Activated effector memory CD4-positive, alpha-beta T cell treated with Interleukin-2 at 50 U/mL for 16 hours (primary cell): ENCODE results near the gene BLVRA.
A peak's percentile ranks its signal among the peaks of the same experiment; 100 is the strongest.

Experiments
- DNase-seq: peaks from one replicate; pipeline ENCODE4 v3.0.0-alpha.2; 2020

BLVRA gene

DNA sequence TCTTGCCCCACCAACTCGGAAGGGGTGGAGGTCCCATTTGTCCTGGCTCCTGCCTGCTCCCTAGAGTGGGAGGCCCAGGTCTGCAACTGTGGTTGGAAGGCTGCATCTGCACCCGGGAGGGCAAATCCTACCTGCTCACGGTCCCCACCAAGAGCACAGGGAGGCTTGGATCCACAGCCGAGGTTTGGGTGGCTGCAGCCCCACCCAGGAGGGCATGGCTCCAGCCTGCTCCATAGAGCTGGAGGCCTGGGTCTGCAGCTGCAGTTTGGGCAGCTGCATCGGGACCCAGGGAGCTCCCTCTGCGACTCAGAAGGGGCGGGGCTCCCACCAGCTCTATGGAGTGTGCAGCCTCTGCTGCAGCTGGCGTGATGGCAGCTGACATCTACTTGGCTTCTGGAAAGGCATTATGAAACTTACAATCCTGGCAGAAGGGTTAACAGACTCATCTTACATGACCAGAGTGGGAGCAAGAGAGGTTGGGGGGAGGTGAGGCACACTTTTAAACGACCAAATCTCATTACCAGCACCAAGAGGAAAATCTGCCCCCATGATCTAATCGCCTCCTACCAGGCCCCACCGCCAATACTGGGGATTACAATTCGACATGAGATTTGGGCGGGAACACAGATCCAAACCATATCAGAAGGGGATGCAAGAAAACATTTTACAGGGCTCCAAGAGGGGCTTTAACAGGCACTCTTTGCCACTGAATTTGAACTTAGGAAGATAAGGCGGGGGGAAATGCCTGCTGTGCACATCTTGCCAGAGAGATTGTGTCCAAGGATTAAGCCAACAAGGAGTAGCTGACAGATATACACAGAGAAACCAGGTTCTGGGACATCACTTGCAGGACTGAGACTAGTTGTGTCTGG is 8.2 kb upstream of the BLVRA start:
- DNase-seq, result no peak

DNA sequence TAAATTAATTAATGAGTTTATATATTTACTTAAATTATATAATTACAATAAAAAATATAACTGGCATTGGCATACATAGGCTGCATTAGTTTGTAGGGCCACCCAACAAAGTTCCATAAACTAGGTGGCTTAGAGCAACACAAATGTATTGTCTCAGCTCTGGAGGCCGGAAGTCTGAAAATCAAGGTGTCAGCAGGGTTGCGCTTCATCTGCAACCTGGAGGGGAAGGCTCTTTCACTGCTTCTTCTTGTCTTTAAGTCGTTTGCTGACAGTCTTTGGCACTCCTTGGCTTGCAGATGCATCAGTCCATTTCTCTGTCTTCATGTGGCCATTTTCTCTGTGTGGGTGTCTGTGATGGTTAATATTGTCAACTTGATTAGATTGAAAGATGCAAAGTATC is 6.1 kb upstream of the BLVRA start:
- no peak for DNase-seq

DNA sequence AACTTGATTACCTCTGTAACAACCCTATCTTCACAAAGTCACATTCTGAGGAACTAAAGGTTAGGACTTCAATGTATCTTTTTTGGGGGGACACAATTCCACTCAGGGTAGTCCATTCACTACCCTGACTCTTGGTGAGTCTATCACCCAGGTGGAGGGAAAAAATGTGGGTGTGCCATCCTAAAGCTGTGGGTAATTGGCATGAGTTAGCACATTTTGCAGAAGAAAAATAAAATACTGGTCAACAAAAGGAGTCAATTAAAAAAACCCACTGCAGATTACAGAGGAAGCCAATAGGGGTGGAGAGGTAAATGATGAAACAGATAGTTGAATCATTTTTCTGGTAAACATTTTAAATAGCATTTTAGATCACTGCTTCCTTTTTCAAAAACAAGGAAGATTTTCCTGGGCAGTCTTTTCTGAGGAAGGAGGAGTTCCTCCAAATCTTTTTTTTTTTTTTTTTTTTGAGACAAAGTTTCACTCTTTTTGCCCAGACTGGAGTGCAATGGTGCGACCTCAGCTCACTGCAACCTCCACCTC is 5.1 kb upstream of the BLVRA start:
- no peak for DNase-seq

DNA sequence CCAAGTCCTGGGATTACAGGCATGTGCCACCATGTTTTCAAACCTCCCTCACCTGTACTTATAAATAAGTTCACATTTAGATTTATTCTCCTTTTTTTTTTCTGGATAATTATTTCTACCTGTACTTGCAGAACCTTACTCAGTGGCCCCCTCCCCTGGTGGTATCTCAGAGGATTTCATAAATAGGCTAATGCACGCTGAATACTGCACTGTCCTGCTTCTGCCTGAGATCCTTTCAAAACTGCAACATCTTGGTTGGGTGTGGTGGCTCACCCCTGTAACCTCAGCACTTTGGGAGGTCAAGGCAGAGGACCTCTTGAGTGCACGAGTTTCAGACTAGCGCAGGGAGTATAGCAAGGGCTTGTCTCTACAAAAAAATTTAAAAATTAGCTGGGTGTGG is 4.6 kb upstream of the BLVRA start:
- no peak for DNase-seq

GRCh38 chr7:43754596-43754995 is 3.9 kb upstream of the BLVRA start:
- no peak for DNase-seq

DNA sequence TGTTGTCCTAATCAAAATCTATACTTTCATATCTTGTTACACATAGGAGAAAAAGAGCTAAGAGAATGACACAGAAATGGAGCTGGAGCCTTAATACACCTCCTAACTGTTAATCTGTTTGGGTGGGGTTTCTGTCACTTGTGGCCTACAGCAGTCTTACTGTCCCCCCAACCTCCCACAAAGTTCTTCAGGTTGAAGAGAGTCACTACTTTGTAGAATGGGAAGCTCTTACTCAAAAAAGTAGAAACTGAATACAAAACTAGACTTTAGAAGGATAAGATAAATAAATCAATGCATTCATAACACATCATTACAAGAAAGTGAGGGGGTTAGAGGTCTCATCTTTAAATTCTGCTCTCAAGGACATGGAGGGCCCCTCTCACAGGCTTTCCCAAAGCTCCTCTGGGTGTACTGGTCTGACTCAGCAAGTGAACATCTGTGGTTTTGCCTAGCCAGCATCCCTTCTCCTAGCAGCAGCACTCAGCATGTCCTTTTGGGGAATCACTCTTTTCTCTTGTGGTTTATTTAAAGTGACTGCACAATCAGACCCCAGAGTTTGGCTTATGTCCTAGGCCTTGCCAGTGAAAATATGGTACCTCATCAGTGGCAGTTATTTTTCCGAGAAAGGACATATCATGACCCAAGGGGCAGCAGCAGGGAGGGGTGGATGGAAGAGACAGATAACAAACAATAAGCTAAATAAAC is 2.0 kb upstream of the BLVRA start:
- no peak for DNase-seq

GRCh38 chr7:43757073-43757720 is 1.3 kb upstream of the BLVRA start:
- DNase-seq, result no peak

DNA sequence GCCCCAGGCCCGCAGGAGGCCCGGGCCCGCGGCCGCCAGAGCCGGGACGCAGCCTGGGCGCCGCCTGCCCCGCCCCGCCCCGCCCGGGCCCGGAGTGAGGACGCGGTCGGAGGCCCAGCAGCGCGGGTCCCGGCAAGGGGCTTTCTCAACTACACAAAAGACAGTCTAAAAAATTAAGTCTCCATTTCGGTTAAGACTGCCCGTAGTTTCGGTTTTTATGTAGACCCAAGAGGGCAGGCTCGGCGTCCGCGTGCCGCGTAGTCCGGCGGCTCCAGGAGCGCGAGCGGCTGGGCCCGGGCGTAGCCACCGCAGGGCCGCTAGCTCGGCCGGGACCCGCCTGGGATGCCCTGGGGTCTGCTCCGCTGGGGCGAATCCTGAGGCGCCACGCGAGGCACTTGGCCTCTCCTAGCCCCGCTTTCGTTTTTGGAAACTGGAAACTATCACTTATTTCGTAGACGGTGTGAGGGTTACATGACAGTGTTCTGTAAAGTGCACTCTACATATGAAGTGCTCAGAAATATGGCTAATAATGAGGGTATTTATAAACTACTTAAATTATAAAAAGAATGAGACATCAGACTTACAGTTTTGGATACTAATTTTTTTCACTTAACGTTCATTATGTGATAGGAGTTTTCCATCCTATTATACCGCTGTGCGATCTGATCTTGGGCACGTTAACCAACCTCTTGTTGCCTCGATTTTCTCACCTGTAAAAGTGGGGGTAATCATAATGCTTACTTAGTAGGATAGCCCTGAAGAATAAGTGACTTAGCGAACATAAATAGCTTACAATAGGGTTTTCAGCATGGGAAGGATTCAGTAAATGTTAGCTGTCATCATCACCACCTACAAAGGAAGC is 573 bp downstream of the BLVRA start:
- DNase-seq, result peak; percentile 26

DNA sequence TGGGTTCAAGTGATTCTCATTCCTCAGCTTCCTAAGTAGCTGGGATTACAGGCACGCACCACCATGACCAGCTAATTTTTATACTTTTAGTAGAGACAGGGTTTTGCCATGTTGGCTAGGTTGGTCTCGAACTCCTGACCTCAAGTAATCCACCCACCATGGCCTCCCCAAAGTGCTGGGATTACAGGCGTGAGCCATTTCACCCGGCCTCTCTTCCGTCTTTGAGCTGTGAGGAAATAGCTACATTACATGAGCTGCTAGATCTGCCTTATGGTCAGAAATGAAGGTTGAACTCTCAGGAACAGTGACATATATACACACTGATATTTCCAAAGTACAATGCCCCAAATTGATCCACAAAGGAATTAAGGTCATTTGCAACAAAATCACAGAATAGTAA is 2.4 kb downstream of the BLVRA start:
- no peak for DNase-seq

DNA sequence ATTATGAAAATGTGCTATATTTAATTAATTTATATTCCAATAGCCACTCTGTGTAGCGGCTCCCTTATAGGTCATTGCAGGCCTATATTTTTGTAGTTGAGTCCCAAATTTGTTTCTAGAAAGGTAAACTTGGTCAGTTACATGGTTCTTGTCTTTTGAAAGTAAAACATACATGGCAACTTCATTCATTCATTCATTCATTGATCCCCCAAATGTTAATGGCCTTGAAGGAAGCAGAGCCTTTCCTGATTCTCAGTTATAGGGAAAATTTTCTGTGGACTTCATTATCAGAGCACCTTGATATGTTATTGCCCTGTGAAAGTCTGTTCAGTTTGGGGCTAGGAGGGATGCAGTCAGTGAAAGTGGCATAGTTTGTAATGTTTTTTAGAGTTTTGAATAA is 2.9 kb downstream of the BLVRA start:
- no peak for DNase-seq

DNA sequence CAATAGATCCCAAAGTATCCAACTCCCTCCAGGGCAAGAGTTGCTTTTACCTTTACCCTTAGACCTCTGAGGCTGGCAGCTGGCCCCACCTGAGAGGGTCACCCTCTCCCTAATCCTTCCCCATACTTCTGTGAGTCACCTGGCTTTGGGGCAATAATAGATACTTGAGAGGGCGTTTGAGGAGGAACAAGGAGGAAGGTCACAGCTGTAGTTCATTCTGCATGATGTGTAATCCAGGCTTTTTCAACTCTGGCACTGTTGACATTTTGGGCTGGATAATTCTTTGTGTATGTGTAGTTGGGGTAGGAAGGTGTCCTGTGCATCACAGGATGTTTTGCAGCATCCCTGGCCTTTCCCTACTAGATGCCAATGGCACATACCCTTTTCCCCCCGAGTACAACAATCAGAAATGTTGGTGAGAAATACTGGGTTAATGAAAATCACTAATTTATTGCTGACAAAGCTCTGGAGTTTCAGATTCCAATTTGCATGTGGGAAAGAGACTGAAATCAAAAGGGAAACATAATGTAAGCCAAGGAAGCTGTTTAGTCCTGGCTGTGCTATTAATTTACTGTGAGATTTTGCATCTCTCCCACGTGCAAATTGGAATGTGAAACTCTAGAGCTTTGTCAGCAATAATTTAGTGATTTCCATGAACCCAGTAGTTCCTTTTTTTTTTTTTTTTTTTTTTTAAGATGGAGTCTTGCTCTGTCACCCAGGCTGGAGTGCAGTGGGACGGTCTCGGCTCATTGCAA is 3.6 kb downstream of the BLVRA start:
- DNase-seq, result no peak

DNA sequence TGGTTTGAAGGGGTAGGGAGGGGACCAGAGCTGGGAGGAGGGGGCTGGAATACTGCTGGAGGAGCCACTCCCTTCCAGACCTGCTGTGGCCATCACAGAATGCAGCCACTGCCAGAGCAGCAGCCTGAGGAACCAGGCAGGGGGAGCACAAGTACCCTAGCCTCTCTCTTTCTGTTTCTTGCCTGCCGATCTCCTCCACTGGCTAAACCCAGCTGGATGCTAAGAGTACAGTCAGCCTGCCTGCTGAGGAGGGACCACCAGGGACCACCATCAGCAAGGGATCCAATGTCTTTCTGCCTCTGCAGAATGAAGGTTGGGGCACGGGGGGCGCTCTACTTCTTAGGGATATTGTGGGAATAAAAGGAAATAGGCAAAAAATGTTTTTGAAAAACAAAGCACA is 4.7 kb downstream of the BLVRA start:
- no peak for DNase-seq

DNA sequence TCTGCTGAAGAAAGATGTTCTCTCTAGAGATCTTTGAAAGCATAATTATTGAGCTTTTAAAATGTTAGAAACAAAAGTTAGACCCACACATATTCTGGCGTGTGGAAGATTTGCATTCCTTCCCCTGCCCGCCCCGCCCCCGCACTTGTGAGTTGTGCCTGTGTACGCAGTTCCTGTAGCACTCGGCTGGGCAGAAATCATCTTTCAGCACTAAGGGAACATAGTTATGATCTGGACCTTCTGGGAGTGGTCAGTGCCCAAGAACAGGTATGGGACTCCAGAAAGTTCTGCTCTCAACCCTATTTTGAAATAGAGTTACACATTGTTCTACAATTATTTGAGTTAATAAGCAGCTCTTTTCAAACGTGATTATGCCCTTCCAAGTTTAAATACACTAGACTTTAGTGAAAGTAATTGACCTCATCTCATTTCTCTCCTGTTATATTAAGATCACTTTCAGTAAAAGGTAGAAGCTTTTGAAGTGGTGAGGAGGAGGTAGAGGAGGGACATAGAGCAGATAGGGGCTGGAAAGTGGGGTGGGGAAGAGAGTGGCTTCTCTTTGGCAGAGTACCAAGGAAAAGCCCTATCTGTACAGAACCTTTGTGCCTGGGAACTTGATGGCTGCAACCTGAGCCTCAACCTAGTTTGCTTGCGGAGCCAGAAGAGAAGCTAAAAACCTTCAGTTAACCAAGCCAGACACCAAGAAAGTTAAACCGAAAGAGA is 5.7 kb downstream of the BLVRA start:
- no peak for DNase-seq

DNA sequence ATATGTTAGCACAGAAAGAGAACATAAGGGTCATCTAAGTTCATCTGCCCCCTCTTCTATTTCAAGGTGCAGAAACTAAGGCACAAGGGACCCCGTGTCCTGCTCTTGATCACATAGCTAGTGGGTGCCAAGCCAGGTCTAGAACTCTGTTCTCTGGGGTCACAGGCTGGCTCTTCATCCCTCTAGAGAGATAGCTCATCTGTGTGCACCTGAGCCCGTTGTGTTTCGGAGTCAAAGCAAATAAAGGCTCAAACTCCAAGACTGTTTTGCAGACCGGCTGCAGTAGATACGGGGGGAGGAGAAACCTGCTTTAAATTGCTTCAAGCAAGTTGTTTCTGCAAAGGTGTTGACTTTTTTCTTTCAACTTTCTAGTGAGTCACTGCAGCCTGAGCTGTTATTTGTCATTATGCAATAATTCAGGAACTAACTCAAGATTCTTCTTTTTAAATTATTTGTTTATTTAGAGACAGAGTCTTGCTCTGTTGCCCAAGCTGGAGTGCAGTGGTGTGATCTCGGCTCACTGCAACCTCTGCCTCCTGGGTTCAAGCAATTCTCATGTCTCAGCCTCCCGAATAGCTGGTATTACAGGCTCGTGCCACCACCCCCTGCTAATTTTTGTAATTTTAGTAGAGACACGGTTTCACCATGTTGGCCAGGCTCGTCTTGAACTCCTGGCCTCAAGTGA is 6.5 kb downstream of the BLVRA start:
- DNase-seq, result no peak

GRCh38 chr7:43766564-43766963 is 8.1 kb downstream of the BLVRA start:
- no peak for DNase-seq

- no peak for DNase-seq
Observed at GRCh38 chr7:43767311-43767710, 8.8 kb downstream of the BLVRA start.

DNA sequence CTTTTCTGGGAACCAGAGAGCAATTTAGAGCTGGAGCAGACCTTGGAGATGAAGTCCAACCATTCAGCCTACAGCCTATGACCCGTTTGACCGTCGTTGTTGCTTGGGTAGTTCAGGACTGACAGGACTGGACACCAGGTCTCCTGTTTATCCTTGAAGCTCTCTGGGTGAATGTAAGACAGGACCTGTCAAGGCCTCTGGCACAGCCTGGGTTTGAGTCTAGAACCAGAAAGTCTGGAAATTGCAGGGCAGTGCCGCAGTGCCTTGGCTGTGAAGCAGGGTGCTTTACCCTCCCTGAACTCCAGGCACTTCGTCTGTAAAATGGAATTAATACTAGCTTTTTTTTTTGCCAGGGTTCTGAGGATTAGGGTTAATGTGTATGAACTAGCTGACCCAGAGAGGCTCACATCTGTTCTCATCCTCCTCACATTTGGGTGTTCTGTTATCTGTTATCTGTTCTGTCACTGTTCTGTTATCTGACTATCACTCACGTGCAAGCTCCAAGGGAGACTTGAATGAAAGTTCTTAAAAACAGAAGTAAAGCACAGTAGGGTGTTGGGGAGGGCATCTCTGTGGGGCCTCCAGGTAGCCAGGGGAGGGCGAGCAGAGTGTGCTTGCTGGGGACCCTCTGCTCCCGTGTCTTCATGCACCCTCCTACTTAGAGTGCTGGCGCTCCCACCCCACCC is 9.9 kb downstream of the BLVRA start:
- no peak for DNase-seq

DNA sequence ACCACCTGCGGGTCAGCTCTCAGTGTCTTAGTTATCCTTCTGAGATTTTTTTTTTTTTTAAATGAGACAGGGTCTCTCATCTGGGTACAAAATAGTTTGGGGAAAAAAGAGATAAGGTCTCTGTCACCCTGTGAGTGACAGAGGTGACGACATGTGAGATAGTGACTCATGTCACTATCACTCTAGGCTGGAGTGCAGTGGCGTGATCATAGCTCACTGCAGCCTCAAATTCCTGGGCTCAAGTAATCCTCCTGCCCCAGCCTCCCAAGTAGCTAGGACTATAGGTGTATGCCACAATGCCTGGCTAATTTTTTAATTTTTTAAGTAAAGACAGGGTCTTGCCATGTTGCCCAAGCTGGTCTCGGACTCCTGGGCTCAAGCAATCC is 10.4 kb downstream of the BLVRA start:
- no peak for DNase-seq

GRCh38 chr7:43769281-43769680 is 10.8 kb downstream of the BLVRA start:
- no peak for DNase-seq
